K562 (cell line): ENCODE measurements around the gene CCDC88A. TPM values are rescaled to one million over a fixed set of nuclear protein-coding genes. Genes with fewer than 3 reads are reported as not detected.

Source experiments
- BRD9 ChIP-seq: fragments of 450-650 bp; IDR thresholded peaks from 2 replicates; pipeline ENCODE4 v1.6.1; 2018; ENCODE audit warnings: low read depth; ENCODE audit not compliant: partially characterized antibody
- CBX3 ChIP-seq, 2 experiments: IDR thresholded peaks; 1 replicate in 1 of 2; 2 replicates in 1 of 2; pipeline ENCODE4 v1.6.1; 2012; ENCODE audit warnings: inconsistent platforms in 2 of 2, low read length in 2 of 2, borderline replicate concordance in 1 of 2, control low read depth in 1 of 2
- CHAMP1 ChIP-seq: fragments of 450-650 bp; IDR thresholded peaks from 2 replicates; pipeline ENCODE4 v1.6.1; 2016; ENCODE audit warnings: mild to moderate bottlenecking
- EP400 ChIP-seq: fragments of 450-650 bp; IDR thresholded peaks from 2 replicates; pipeline ENCODE4 v1.6.1; 2017; ENCODE audit warnings: antibody characterized with exemption, mild to moderate bottlenecking, moderate library complexity
- ERF ChIP-seq: fragments of 450-650 bp; formaldehyde crosslinking; IDR thresholded peaks from 2 replicates; pipeline ENCODE4 v1.4.0; 2020; ENCODE audit warnings: mild to moderate bottlenecking, mixed read lengths
- FOXK2 ChIP-seq, 2 experiments: fragments of 450-650 bp; IDR thresholded peaks in 1 of 2; conservative IDR thresholded peaks in 1 of 2; 2 replicates each; pipeline ENCODE4 v1.6.1; 2016; ENCODE audit warnings: low read depth in 2 of 2, mild to moderate bottlenecking in 1 of 2
- GATAD2B ChIP-seq: fragments of 450-650 bp; IDR thresholded peaks from 2 replicates; pipeline ENCODE4 v1.6.1; 2017; ENCODE audit warnings: mild to moderate bottlenecking, borderline replicate concordance
- HNRNPUL1 ChIP-seq: fragments of 200-400 bp; formaldehyde crosslinking; IDR thresholded peaks from 2 replicates; pipeline ENCODE4 v1.6.1; 2017; ENCODE audit warnings: low read length
- MCM3 ChIP-seq: fragments of 450-650 bp; IDR thresholded peaks from 2 replicates; pipeline ENCODE4 v1.6.1; 2016
- NCOR1 ChIP-seq: fragments of 450-650 bp; IDR thresholded peaks from 2 replicates; pipeline ENCODE4 v1.6.1; 2016; ENCODE audit warnings: mild to moderate bottlenecking, moderate library complexity
- PRDM10 ChIP-seq: fragments of 450-650 bp; IDR thresholded peaks from 2 replicates; pipeline ENCODE4 v1.6.1; 2018; ENCODE audit not compliant: partially characterized antibody
- PYGO2 ChIP-seq: fragments of 450-650 bp; IDR thresholded peaks from 2 replicates; pipeline ENCODE4 v1.6.1; 2016; ENCODE audit warnings: mild to moderate bottlenecking, missing genetic modification characterization, moderate library complexity, missing compliant biosample characterization
- RBM25 ChIP-seq: fragments of 200-400 bp; formaldehyde crosslinking; IDR thresholded peaks from 2 replicates; pipeline ENCODE4 v1.6.1; 2018; ENCODE audit warnings: low read length, low read depth, moderate library complexity; ENCODE audit not compliant: severe bottlenecking
- ZBTB17 ChIP-seq: fragments of 450-650 bp; formaldehyde crosslinking; IDR thresholded peaks from 2 replicates; pipeline ENCODE4 v1.4.0; 2020; ENCODE audit warnings: mild to moderate bottlenecking
- ZNF12 ChIP-seq: sonication (generic); formaldehyde crosslinking; IDR thresholded peaks from 2 replicates; pipeline ENCODE4 v1.4.0; 2020; ENCODE audit warnings: mild to moderate bottlenecking, missing genetic modification reagents
- ZNF174 ChIP-seq: fragments of 250-450 bp; sonication (Bioruptor Pico); IDR thresholded peaks from 2 replicates; pipeline ENCODE4 v1.4.0; 2020; ENCODE audit warnings: mild to moderate bottlenecking
- ZNF277 ChIP-seq: fragments of 250-450 bp; sonication (Bioruptor Pico); IDR thresholded peaks from 2 replicates; pipeline ENCODE4 v1.8.0; 2022; ENCODE audit warnings: inconsistent platforms, mild to moderate bottlenecking, moderate library complexity, borderline replicate concordance
- ZNF785 ChIP-seq: fragments of 250-450 bp; sonication (Bioruptor Pico); IDR thresholded peaks from 2 replicates; pipeline ENCODE4 v1.4.0; 2020; ENCODE audit warnings: mild to moderate bottlenecking
- polyA plus RNA-seq, 8 experiments: library from polyadenylated mRNA; depleted of rRNA in 4 of 8; stranded (reverse) in 5 of 8; unstranded in 3 of 8; fragments of >200 nt; fragmentation: Nextera tagmentation in 2 of 8; fragmentation: Illumina TruSeq in 1 of 8; extraction: Ambion mirVana in 2 of 8; extraction: Trizol in 1 of 8; gene quantifications; 2 replicates each; pipeline versions ENCODE4 v1.2.1 to v1.2.3, GENCODE V29; 2011 to 2014; ENCODE audit warnings: inconsistent platforms in 1 of 8, missing spikeins in 1 of 8
- total RNA-seq, 7 experiments: library from RNA; depleted of rRNA in 6 of 7; stranded (reverse); fragments of >200 nt in 6 of 7; fragmentation: Illumina TruSeq in 2 of 7; extraction: Trizol in 2 of 7; gene quantifications; 2 replicates each; pipeline versions ENCODE4 v1.2.1 to v1.2.3, GENCODE V29; 2011 to 2021; ENCODE audit warnings: low replicate concordance in 1 of 7

The CCDC88A gene
- total and polyA plus RNA-seq, 9 of the 15 experiments (the other 6 are each of a cell fraction or from before 2014, with no cell fraction given): 29.3 to 102 (median 55.6) TPM

- peak; percentile 73 to 84 for TF ChIP-seq FOXK2 (conservative IDR thresholded peaks at IDR 0.05 in 1 of 2, IDR thresholded peaks at IDR 0.05 in 1 of 2; ENCODE audit: low read depth in 2 of 2)
- TF ChIP-seq HNRNPUL1: no peak
- TF ChIP-seq ERF: no peak
- TF ChIP-seq ZNF277: no peak
- no peak for TF ChIP-seq ZNF785 (CRISPR knock-in tag)
- TF ChIP-seq BRD9: peak; percentile 98
- no peak for TF ChIP-seq MCM3
- no peak for TF ChIP-seq ZBTB17 (CRISPR knock-in tag)
- peak; percentile 64 for TF ChIP-seq CHAMP1
- no peak for TF ChIP-seq RBM25
- peak; percentile 97 for TF ChIP-seq EP400
- peak in 1 of 2 experiments; percentile 90; a peak in 2 of 3 replicates for TF ChIP-seq CBX3 (IDR thresholded peaks at IDR 0.05; ENCODE audit: borderline replicate concordance in 1 of 2, low read length in 2 of 2)
- TF ChIP-seq PYGO2: no peak
- TF ChIP-seq GATAD2B: no peak; the same call in 1 of the 2 replicates
- no peak for TF ChIP-seq ZNF12
- TF ChIP-seq ZNF174 (CRISPR knock-in tag): no peak
- TF ChIP-seq PRDM10: peak; percentile 58
- TF ChIP-seq NCOR1: peak; percentile 79
Measured at GRCh38 chr2:55268907-55269644, 150.6 kb downstream of the CCDC88A start, which contains the start of gene MTIF2 (continued).
